ENCODE measurements around the gene HLA-DQB1.
"Not testable (repeated sequence)": the region's sequence is repeated elsewhere in the genome, so short reads cannot be mapped to it uniquely, and the experiment has no call there.

Gene HLA-DQB1

DNA sequence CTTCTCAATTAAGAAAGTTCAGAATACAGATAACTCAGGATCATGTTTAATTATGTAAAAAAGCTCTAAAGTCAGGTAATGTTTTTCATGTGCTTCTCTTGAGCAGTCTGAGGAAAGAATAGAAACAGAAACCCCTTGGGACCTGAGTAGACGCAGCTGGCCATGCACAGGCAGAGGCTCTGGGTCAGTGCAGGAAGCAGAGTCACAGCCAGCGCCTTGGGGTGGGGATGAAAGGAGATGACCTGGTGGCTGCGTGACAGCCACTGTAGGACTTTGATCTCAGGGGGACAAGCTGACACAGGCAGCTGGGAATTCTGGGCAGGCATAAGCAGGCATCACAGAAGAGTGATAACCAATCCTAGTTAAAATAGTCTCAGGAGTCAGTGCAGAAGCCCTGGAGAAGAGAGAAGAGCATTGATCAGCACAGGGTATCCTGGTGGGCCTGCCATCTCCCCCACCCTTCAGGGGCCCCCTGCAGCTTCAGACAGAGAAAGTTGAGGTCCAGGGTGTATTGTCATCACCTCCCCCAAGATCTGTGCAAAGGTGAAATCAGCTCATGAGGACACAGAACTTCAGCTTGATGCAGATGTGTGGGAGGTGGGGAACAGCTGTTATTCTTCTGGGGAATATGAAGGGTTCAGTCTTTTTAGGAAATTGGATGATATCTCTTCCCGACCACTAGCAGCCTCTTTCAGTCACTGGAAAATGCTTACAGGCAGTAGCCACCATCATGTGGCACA lies 6.4 kb downstream of the HLA-DQB1 start:
- DNase-seq, result no peak

DNA sequence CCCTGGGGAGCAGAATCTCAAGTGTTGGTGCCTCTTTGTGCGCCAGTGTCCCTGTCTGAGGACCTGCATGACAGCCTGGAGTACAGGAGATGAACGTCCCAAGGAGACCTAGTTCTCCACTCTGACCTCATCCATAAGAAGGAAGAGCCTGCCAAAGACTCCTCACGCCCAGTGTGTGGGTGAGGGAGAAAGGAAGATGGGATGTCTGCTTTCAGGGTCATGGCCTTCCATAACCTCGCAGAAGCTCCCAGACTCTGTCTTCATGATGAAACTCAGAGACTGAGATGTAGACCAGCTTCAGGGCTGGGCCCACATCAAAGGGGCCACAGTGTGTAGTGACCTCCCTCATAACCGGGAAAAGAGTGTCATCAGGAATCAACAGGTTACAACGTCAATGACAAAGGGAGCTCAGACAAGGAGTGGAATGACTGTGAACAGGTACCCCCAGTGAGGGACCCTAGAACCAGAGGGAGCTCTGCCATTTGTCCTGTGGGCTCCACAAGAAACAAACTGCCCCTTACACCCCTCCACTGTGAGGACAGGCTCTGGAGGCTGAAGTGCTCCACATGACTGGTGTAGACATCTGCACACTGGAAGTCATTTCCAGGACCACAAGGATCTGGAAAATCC lies 8.1 kb downstream of the HLA-DQB1 start:
- DNase-seq, result no peak

- DNase-seq, result not testable (repeated sequence)
Observed at GRCh38 chr6:32657819-32658218, 8.6 kb downstream of the HLA-DQB1 start.

DNA sequence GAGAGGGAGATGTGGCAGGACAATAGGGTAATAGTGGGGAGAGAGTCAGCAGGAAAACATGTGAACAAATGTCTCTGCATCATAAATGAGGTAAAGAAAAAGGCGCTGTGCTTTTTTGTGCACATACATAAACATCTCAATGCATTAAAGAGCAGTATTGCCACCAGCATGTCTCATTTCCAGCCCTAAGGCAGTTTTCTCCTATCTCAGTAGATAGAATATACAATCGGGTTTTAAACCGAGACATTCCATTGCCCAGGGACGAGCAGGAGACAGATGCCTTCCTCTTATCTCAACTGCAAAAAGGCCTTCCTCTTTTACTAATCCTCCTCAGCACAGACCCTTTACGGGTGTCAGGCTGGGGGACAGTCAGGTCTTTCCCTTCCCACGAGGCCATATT lies 9.1 kb downstream of the HLA-DQB1 start:
- DNase-seq, result not testable (repeated sequence)

DNA sequence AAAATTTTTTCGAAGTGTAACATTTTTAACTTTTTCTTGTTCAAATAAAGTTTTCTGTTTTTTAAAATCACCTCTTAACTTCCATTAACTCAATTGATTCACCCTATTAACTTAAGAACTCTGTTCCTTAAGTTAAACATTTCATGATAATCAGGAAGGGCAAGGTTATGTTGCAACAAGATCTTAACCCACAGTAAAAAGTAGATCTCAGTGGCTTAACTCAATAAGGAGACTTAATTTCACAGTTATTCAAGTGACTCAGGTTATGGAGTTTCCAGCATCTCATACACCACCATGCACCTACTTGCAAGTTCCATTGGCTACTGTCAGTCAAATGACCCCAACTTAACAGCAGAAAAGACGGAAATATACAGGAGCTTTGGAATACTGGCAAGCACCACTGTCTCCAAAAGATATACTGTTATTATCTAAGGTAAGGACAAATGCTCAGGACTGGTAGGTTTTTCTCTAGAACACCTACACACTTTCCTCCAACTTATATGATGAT lies 11.2 kb downstream of the HLA-DQB1 start:
- no peak for DNase-seq

GRCh38 chr6:32645047-32645703 lies 21.3 kb downstream of the HLA-DQB1 start:
- DNase-seq, result no peak

- no peak for DNase-seq
Observed at GRCh38 chr6:32643904-32644303, 22.6 kb downstream of the HLA-DQB1 start.

DNA sequence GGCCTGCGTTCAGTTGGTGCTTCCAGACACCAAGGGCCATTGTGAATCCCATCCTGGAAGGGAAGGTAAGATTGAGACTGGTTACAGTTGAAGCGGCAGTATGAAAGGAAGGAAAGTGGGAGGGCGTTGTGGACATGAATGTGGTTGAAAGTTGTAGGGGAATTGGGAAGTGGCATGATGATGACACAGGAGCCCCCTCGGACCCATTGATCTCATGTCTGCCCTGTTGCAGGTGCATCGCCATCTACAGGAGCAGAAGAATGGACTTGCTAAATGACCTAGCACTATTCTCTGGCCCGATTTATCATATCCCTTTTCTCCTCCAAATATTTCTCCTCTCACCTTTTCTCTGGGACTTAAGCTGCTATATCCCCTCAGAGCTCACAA lies 23.7 kb downstream of the HLA-DQB1 start:
- DNase-seq, result no peak

DNA sequence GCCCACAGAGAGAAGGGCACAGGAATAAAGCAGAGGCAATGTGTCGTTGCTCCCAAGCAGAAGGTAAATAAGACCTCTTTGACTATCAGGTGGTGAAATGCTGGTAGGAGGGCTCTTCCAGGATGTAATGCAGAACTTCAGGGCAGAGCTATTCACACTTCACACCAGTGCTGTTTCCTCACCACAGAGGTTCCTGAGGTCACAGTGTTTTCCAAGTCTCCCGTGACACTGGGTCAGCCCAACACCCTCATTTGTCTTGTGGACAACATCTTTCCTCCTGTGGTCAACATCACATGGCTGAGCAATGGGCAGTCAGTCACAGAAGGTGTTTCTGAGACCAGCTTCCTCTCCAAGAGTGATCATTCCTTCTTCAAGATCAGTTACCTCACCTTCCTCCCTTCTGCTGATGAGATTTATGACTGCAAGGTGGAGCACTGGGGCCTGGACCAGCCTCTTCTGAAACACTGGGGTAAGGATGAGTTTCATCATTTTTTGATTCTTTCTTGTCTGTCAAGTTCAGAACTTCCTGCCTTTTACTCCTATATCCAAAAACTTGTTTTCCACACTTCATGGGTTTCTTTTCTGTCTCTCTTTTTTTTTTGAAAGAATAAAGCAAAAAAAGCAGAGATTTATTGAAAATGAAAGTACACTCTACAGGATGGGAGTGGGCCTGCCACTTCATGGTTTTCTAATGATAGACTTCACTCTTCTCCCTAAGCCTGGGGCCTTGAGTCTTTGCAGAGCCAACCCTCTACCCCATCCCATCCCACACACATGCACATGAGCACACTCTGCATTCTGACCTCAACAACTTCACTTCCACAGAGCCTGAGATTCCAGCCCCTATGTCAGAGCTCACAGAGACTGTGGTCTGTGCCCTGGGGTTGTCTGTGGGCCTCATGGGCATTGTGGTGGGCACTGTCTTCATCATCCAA lies 24.4 kb downstream of the HLA-DQB1 start:
- DNase-seq, result not testable (repeated sequence)

- no peak for DNase-seq
Observed at GRCh38 chr6:32641122-32641521, 25.3 kb downstream of the HLA-DQB1 start.

GRCh38 chr6:32639440-32640394 lies 26.7 kb downstream of the HLA-DQB1 start:
- DNase-seq, result no peak

DNA sequence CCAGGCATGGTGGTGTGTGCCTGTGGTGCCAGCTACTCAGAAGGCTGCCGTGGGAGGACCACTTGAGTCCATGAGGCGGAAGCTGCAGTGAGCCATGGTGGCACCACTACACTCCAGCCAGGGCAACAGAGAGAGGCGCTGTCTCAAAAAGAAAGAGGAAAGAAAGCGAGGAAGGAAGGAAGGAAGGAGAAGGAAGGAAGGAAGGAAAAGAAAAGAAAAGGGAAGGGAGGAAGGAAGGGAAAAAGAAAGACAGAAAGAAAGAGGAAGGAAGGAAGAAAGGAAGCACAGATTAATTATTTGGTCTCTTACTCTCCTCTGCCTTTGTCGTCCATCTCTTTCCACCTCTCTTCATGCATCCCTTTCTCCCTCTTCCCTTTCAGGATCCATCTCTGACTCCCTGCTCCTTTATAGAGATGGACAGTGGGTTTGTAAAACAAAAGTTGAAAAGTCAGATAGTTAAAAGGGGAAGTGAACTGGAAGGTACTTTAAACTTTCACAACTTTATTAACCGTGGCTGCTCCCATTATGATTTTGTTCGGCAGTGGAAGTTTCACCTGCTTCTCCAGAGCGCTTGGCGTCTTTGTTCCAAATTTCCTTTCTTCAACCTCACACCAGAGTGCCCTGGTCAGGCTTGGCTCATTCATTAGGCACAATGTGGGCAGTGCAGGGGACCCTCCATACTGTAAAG lies 27.8 kb downstream of the HLA-DQB1 start:
- DNase-seq, result no peak

DNA sequence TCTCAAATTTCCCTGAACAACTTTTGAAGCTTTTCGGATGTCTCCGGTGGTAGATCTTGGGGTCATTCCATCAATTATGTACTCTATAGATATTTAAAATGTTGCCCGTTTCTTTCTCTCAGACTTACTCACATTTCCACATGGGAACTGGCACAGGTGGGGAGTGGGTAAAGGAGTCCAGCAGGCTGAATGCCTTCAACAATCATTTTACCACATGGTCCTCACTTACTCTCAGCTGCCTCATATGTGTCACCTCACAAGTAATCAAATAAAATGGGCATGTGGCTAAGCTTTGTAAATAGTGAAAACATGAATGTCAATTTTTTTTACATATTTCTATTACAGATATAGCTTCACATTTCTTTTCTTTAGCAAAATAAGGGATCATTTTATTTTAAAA lies 28.6 kb downstream of the HLA-DQB1 start:
- no peak for DNase-seq

DNA sequence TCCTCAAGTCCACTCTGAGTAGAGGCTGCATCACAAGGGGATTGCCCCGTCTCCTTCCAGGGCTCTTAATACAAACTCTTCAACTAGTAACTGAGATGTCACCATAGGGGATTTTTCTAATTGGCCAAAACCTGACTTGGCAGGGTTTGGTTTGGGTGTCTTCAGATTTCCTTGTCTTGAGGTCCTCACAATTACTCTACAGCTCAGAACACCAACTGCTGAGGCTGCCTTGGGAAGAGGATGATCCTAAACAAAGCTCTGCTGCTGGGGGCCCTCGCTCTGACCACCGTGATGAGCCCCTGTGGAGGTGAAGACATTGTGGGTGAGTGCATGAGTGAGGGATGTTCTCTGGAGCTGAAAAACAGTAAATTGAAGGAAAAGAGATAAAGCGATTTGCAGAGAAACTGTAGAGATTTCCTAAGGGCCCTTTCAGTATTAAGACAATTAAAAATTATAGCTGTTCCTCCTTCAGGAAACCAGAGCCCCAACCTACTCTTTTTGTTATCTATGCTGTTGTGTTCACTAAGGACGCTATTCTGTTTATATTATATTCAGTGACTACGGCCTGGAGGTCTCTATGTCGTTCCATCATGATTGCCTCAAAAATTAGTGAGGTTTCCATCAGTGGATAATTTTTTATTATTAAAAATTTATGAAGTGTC lies 29.1 kb downstream of the HLA-DQB1 start, which contains the start of gene HLA-DQA1:
Gene HLA-DQA1, plus strand, starts transcription at position 188 of the 662 bp plus-strand sequence. Its CDS starts 53 bp downstream, at position 241.
- no peak for DNase-seq

- DNase-seq, result no peak
Observed at GRCh38 chr6:32635526-32636123, 30.8 kb downstream of the HLA-DQB1 start.

- DNase-seq, result not testable (repeated sequence)
Observed at GRCh38 chr6:32629793-32630192, 36.7 kb downstream of the HLA-DQB1 start.

DNA sequence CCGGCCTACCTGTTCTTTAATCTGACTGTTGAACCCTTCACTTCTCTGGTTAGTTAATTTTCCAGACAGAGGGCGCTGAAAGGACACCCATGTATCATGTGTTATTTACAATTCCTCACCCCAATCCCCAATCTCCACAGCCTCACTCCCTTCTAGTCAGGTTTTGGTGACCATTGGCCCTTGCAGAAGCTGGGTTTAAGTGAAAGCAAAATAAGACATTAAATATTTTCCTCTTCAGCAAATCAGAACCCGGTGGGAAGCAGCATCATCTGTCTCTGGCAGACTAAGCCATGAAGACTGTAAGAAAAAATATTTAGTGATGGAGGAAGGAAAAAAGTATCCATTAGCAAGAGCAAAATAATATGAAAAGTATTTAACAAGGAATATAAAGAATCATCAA lies 38.6 kb downstream of the HLA-DQB1 start:
- no peak for DNase-seq

- DNase-seq, result no peak
Observed at GRCh38 chr6:32627249-32627648, 39.2 kb downstream of the HLA-DQB1 start.

GRCh38 chr6:32625137-32625536 lies 41.3 kb downstream of the HLA-DQB1 start:
- no peak for DNase-seq

DNA sequence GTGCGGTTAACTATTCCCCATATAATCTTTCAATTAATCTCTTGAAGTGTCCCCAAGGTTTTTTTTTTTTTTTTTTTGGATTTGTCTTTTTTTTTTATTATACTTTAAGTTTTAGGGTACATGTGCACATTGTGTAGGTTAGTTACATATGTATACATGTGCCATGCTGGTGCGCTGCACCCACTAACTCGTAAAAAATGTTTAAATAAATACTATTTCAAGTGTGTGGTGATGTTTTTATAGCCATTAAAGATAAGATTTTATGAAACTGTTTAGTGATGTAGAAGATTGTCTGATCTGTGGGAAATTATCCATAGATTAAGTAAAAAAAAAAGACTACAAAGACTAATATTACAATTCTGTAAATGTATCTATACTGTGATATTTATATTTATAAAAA lies 41.9 kb downstream of the HLA-DQB1 start:
- DNase-seq, result no peak

All from cerebellar nuclear complex (tissue), 1 donor.